HG02973 (cell line): ENCODE measurements around the gene GPC3.

ENCODE experiments used
- ATAC-seq: cut with Tn5 transposase; IDR thresholded peaks from one replicate; pipeline ENCODE4 v1.9.1; 2021; ENCODE audit warnings: moderate library complexity; ENCODE audit not compliant: unreplicated experiment

The GPC3 gene

GRCh38 chrX:133971586-133971985 is 13.8 kb downstream of the GPC3 start:
- ATAC-seq, result no peak

- no peak for ATAC-seq
These were observed 15.3 kb downstream of the GPC3 start for GRCh38 chrX:133970076-133970475.

- ATAC-seq, result no peak
These were observed 16.2 kb downstream of the GPC3 start for GRCh38 chrX:133969191-133969590.

GRCh38 chrX:133968109-133968508 is 17.3 kb downstream of the GPC3 start:
- no peak for ATAC-seq

GRCh38 chrX:133966199-133966598 is 19.2 kb downstream of the GPC3 start:
- no peak for ATAC-seq

- ATAC-seq, result no peak
These were observed 20.1 kb downstream of the GPC3 start for GRCh38 chrX:133965321-133965720.

- no peak for ATAC-seq
These were observed 24.3 kb downstream of the GPC3 start for GRCh38 chrX:133961046-133961445.

GRCh38 chrX:133959972-133960371 is 25.4 kb downstream of the GPC3 start:
- no peak for ATAC-seq

GRCh38 chrX:133958997-133959688 is 26.3 kb downstream of the GPC3 start:
- no peak for ATAC-seq

GRCh38 chrX:133956570-133957340 is 28.6 kb downstream of the GPC3 start:
- ATAC-seq, result no peak

GRCh38 chrX:133953785-133954355 is 31.5 kb downstream of the GPC3 start:
- ATAC-seq, result no peak

GRCh38 chrX:133953078-133953477 is 32.3 kb downstream of the GPC3 start:
- no peak for ATAC-seq

GRCh38 chrX:133951098-133951497 is 34.3 kb downstream of the GPC3 start:
- ATAC-seq, result no peak

GRCh38 chrX:133950214-133950613 is 35.2 kb downstream of the GPC3 start:
- ATAC-seq, result no peak

- ATAC-seq, result no peak
These were observed 36.5 kb downstream of the GPC3 start for GRCh38 chrX:133948895-133949294.

- no peak for ATAC-seq
These were observed 37.4 kb downstream of the GPC3 start for GRCh38 chrX:133947996-133948395.

- no peak for ATAC-seq
These were observed 38.4 kb downstream of the GPC3 start for GRCh38 chrX:133947022-133947421.

GRCh38 chrX:133943507-133943906 is 41.9 kb downstream of the GPC3 start:
- ATAC-seq, result no peak

GRCh38 chrX:133939655-133940302 is 45.6 kb downstream of the GPC3 start:
- no peak for ATAC-seq

- ATAC-seq, result no peak
These were observed 46.9 kb downstream of the GPC3 start for GRCh38 chrX:133938530-133938929.

- ATAC-seq, result no peak
These were observed 48.4 kb downstream of the GPC3 start for GRCh38 chrX:133937022-133937421.

GRCh38 chrX:133935076-133935475 is 50.3 kb downstream of the GPC3 start:
- no peak for ATAC-seq
